Measurements from ENCODE around the gene ZNF467. TPM values are rescaled to one million over a fixed set of nuclear protein-coding genes. Genes with fewer than 3 reads are reported as not detected.

ZNF467 gene
- total RNA-seq, 1 donor from 2014 or later, result not detected

- TF ChIP-seq CTCF (IDR thresholded peaks at IDR 0.05; ENCODE audit: insufficient read depth, low read length, poor library complexity, severe bottlenecking), result no peak
- Histone ChIP-seq H3K36me3 (ENCODE audit: control insufficient read depth, insufficient read depth, low read length) (peaks cover 1% of the 10 kb centered on the region), H3K4me3 (ENCODE audit: low read depth, low read length) (no peak overlapping the region), H3K27me3 (ENCODE audit: control insufficient read depth, insufficient read depth, low read length) (no peaks in the 10 kb centered on the region)
- no peak for DNase-seq (ENCODE audit: low read depth)
Measured at GRCh38 chr7:149724661-149725425, 48.5 kb downstream of the ZNF467 start.

GRCh38 chr7:149723795-149724495, 49.4 kb downstream of the ZNF467 start:
- no peak for DNase-seq (ENCODE audit: low read depth)
- peaks cover 1% of the 10 kb centered on the region for H3K36me3 ChIP-seq (ENCODE audit: control insufficient read depth, insufficient read depth, low read length)
- no peaks in the 10 kb centered on the region for H3K27me3 ChIP-seq (ENCODE audit: control insufficient read depth, insufficient read depth, low read length)
- no peak for TF ChIP-seq CTCF (IDR thresholded peaks at IDR 0.05; ENCODE audit: insufficient read depth, low read length, poor library complexity, severe bottlenecking)
- no peak overlapping the region for H3K4me3 ChIP-seq (ENCODE audit: low read depth, low read length)

- H3K36me3 ChIP-seq (ENCODE audit: control insufficient read depth, insufficient read depth, low read length), result no peaks in the 10 kb centered on the region
Measured at GRCh38 chr7:149723082-149723767, 50.2 kb downstream of the ZNF467 start.

GRCh38 chr7:149722356-149722957, 50.9 kb downstream of the ZNF467 start:
- H3K27me3 ChIP-seq (ENCODE audit: control insufficient read depth, insufficient read depth, low read length), result no peaks in the 10 kb centered on the region

More at GRCh38 chr7:149723082-149723767, 50.2 kb downstream of the ZNF467 start:
- Histone ChIP-seq H3K27me3 (ENCODE audit: control insufficient read depth, insufficient read depth, low read length) (no peaks in the 10 kb centered on the region), H3K4me3 (ENCODE audit: low read depth, low read length) (no peak overlapping the region)
- TF ChIP-seq CTCF (IDR thresholded peaks at IDR 0.05; ENCODE audit: insufficient read depth, low read length, poor library complexity, severe bottlenecking), result no peak
- no peak for DNase-seq (ENCODE audit: low read depth)

More at GRCh38 chr7:149722356-149722957, 50.9 kb downstream of the ZNF467 start:
- Histone ChIP-seq H3K4me3 (ENCODE audit: low read depth, low read length) (no peak overlapping the region), H3K36me3 (ENCODE audit: control insufficient read depth, insufficient read depth, low read length) (no peaks in the 10 kb centered on the region)
- TF ChIP-seq CTCF (IDR thresholded peaks at IDR 0.05; ENCODE audit: insufficient read depth, low read length, poor library complexity, severe bottlenecking), result no peak
- no peak for DNase-seq (ENCODE audit: low read depth)
